DND-41 (cell line): ENCODE data around the gene ANXA2.

Experiments used
- CTCF ChIP-seq: IDR thresholded peaks from 2 replicates; pipeline ENCODE4 v1.5.1; 2012; ENCODE audit warnings: borderline replicate concordance, low read length, moderate library complexity, mild to moderate bottlenecking; ENCODE audit not compliant: poor library complexity, severe bottlenecking; ENCODE audit errors: extremely low read depth
- EZH2 ChIP-seq: IDR thresholded peaks from 3 replicates; pipeline ENCODE4 v1.6.1; 2012; ENCODE audit warnings: borderline replicate concordance, low read depth, mild to moderate bottlenecking, moderate library complexity, low read length, inconsistent platforms; ENCODE audit not compliant: severe bottlenecking

GRCh38 chr15:60340207-60340921 is 57.4 kb downstream of the ANXA2 start:
- TF ChIP-seq EZH2 (no peak), CTCF (no peak)
